Measurements from ENCODE around the gene BNC2. TPM values are rescaled to one million over a fixed set of nuclear protein-coding genes. Genes with fewer than 3 reads are reported as not detected.

The BNC2 gene
- polyA plus RNA-seq, 4 donors = 6.6 to 11.3 (median 7.9) TPM

GRCh38 chr9:16436545-16436944, 433.9 kb downstream of the BNC2 start:
- DNase-seq (ENCODE audit: low read depth in 4 of 4, low spot score in 2 of 4) = no peak

DNA sequence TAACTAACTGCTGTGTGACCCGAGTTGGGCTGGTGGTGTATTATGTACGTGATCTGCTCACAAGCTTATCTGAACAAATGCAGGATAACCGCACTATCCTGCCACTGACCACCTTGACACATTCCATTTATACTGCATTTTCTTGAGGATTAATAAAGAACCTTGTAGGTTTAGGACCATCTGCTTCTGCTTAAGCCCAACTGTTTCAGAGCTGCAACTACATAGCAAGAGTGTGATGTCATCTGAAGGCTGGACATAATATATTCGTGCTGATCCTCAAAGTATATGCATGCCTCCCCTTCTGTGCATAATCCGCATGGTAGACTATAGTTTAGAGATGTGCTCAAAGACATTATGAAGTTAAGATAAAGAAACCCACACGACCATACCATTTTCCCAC, 435.9 kb downstream of the BNC2 start:
- DNase-seq (ENCODE audit: low read depth in 4 of 4, low spot score in 2 of 4) = no peak

GRCh38 chr9:16433494-16433893, 437.0 kb downstream of the BNC2 start:
- no peak for DNase-seq (ENCODE audit: low read depth in 4 of 4, low spot score in 2 of 4)

- DNase-seq (ENCODE audit: low read depth in 4 of 4, low spot score in 2 of 4) = no peak
These were observed 438.6 kb downstream of the BNC2 start for GRCh38 chr9:16431666-16432392.

- no peak for DNase-seq (ENCODE audit: low read depth in 4 of 4, low spot score in 2 of 4)
These were observed 440.8 kb downstream of the BNC2 start for GRCh38 chr9:16429671-16430070.

GRCh38 chr9:16427873-16428427, 442.5 kb downstream of the BNC2 start:
- no peak for DNase-seq (ENCODE audit: low read depth in 4 of 4, low spot score in 2 of 4)

- DNase-seq (ENCODE audit: low read depth in 4 of 4, low spot score in 2 of 4) = no peak
These were observed 443.8 kb downstream of the BNC2 start for GRCh38 chr9:16426716-16427115.

DNA sequence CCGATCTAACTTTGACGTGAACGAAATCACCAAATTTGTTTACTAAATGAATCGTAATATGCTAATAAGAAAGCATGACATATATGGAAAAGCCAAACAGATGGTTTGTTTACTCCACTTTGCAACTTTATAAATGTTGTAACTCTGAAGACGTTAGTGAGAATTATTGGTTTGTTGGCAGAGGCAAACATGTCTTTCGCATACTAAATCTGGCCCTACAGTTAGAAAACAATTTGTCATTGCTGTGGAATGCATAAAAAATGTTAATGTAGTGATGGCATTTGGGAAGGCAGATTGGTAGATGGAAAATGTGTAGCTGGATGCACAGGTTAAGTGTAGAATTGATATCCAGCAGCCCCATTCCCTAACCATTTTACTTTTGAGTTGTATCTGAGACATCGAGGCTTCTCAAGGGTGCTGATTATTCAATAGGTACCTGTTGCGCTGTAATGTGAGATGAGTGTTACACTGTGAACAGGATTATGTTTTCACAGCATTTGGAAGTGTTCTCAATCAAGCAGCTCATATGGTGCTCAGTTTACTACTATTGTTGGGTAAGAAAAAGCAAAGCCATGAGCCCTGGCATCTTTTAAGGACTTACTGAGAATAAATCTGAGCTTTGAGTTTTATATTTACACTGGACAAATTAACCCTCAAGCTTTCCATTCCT, 444.8 kb downstream of the BNC2 start:
- DNase-seq (ENCODE audit: low read depth in 4 of 4, low spot score in 2 of 4) = no peak

- DNase-seq (ENCODE audit: low read depth in 4 of 4, low spot score in 2 of 4) = no peak
These were observed 448.4 kb downstream of the BNC2 start for GRCh38 chr9:16422114-16422513.

- DNase-seq (ENCODE audit: low read depth in 4 of 4, low spot score in 2 of 4) = no peak
These were observed 448.9 kb downstream of the BNC2 start for GRCh38 chr9:16421532-16421931.

- DNase-seq (ENCODE audit: low read depth in 4 of 4, low spot score in 2 of 4) = no peak
These were observed 451.3 kb downstream of the BNC2 start for GRCh38 chr9:16419124-16419523.

- no peak for DNase-seq (ENCODE audit: low read depth in 4 of 4, low spot score in 2 of 4)
These were observed 451.7 kb downstream of the BNC2 start for GRCh38 chr9:16418721-16419120.

GRCh38 chr9:16417749-16418148, 452.7 kb downstream of the BNC2 start:
- DNase-seq (ENCODE audit: low read depth in 4 of 4, low spot score in 2 of 4) = no peak

DNA sequence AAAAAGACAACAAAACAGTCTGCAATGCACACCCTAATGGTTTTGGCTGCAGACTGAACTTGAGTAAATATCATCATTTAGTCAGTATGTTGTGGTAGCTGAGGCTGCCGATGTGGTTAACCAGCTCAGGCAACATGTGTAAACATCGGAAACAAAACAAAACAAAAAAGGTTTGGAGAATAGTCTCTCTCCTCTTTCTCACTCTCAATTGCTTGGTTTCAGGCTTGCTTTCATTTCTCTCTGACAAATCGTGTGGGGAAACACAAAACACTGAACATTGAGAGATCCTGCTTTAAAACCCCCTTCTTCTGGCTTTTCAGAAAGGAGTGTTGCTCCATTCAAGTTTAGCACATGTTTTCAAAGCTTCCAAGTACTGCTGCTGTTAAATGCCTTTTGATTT, 453.3 kb downstream of the BNC2 start:
- DNase-seq (ENCODE audit: low read depth in 4 of 4, low spot score in 2 of 4) = no peak

DNA sequence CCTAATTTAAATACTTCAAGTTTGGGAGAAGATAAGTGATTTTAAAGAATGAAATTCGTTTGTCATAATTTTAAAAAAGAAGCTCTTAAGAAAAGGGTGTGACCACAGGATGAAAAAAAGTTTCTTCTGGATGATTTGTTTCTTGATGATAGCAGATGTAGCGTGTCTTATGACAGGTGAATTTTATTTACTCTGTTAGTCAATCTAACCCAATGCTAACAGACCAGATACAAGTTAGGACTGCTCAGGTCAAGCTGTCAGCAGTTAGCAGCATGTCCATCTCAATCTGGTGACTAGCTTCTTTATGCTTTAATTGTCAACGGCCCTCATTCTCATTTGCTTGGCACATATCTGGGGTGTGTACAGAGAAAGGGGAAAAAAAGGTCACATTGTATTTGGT, 456.0 kb downstream of the BNC2 start:
- DNase-seq (ENCODE audit: low read depth in 4 of 4, low spot score in 2 of 4) = no peak

DNA sequence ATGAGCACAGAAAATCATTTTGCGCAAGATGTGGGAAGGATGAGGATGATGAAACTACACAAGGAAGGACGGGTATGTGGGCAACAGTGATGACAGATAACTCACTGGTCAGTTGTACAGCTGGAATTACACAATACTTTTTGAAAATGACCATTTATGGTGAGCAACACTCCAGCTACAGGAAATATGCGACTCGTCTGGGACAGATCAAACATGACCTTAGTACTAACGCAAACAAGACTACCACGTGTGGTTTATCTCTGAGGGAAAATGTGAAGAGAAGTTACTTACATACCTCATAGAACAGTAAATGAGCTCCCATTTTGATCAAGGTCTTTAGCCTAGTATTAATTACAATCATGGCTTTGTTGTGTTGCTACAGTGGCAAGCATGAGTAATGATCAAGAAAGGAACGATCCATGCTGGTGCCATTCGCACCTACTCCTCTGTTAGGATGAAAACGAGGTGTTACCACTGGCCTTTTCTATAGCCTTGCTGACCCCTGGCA, 456.9 kb downstream of the BNC2 start:
- DNase-seq (ENCODE audit: low read depth in 4 of 4, low spot score in 2 of 4) = no peak

DNA sequence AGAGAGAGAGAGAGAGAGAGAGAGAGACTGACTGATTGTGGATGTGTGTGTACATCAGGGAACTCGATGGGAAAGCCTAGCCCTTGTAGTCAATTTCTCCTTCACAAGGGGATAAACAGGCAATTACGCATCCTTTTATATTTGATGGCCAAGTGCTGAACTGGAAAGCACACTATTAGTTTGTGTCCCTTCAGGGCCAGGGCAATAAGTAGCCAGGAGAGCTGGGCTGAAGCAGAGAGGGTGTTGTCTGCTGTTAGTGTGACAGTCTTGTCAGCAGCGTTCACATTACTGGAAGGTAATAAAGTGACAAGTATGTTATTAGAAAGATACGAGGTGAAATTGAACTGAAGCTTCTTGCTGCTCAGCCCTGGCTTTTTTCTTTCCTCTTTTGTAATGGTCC, 457.7 kb downstream of the BNC2 start:
- DNase-seq (ENCODE audit: low read depth in 4 of 4, low spot score in 2 of 4) = no peak

- DNase-seq (ENCODE audit: low read depth in 4 of 4, low spot score in 2 of 4) = no peak
These were observed 459.2 kb downstream of the BNC2 start for GRCh38 chr9:16411311-16411710.

DNA sequence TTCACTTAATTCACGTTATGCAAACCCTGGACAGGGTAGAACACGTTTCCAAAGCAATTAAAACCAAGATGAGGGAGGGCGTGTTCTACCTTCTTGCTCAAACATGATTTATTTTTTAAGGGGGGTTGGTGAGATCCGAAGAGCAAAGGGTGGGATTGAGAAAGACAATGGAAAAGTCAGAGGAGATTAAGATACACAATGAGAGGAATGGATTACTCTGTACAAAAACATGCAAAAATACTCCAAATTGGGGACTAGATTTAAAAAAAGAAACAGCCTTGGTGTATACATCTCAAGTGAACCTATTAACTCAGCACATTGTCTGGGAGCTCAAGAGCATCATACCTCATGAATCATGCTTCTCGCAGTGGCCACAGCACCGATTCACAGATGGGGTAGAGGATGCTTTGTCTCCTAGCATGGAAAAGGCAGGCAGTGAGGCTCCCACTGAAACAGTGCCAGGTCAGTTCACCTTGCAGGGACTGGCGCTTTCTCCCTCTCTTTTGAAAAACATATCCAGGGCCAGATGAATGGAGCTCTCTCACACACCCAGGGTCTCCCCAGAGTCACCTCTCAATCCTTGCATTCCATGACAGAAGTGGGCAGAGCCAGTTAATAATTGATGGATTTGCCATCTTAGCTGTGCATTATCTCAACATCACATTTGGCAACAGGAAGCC, 459.7 kb downstream of the BNC2 start:
- no peak for DNase-seq (ENCODE audit: low read depth in 4 of 4, low spot score in 2 of 4)

- no peak for DNase-seq (ENCODE audit: low read depth in 4 of 4, low spot score in 2 of 4)
These were observed 462.9 kb downstream of the BNC2 start for GRCh38 chr9:16407617-16408016.

GRCh38 chr9:16406526-16407225, 463.8 kb downstream of the BNC2 start:
- no peak for DNase-seq (ENCODE audit: low read depth in 4 of 4, low spot score in 2 of 4)

All from left renal cortex interstitium (tissue), 4 donors.